OCI-LY1 (cell line): ENCODE data around the gene RYR3.

Experiments
- CTCF ChIP-seq: fragments of 200-600 bp; sonication (generic), shearing (Covaris generic); IDR thresholded peaks from 2 replicates; pipeline ENCODE4 v1.5.1; 2017; ENCODE audit warnings: mild to moderate bottlenecking, antibody characterized with exemption, low read length, moderate library complexity, mixed read lengths
- EZH2 ChIP-seq: fragments of 200-600 bp; sonication (generic), shearing (Covaris generic); IDR thresholded peaks from 2 replicates; pipeline ENCODE4 v1.8.0; 2017; ENCODE audit warnings: borderline replicate concordance, mixed run types, mild to moderate bottlenecking, antibody characterized with exemption, low read length, moderate library complexity, mixed read lengths

- TF ChIP-seq EZH2 = no peak
- no peak for TF ChIP-seq CTCF
These were observed 196.1 kb downstream of the RYR3 start for GRCh38 chr15:33506781-33507296.
